ENCODE results near the gene USP47. TPM values are rescaled to one million over a fixed set of nuclear protein-coding genes. Genes with fewer than 3 reads are reported as not detected.
A peak's percentile ranks its signal among the peaks of the same experiment; 100 is the strongest.

USP47 gene
- total RNA-seq, 5 donors from 2014 or later (not counting 1 experiment from before 2014, with no cell fraction given), result 49.3 to 77.6 (median 58.6) TPM

GRCh38 chr11:11969380-11970215, 127.8 kb downstream of the USP47 start:
- ChIA-PET POLR2A (no interaction called here), CTCF (no interaction called here)
- H3K36me3 ChIP-seq (ENCODE audit: control insufficient read depth in 2 of 2, extremely low read depth in 1 of 2, insufficient read depth in 1 of 2, low read length in 1 of 2), result no peaks in the 10 kb centered on the region
- peaks cover 0 to 7% of the 10 kb centered on the region in 2 experiments for H3K4me1 ChIP-seq (ENCODE audit: control insufficient read depth in 1 of 2, extremely low read depth in 1 of 2, insufficient read depth in 2 of 2, low read length in 2 of 2)
- no peaks in the 10 kb centered on the region for H3K9me3 ChIP-seq
- WGBS (ENCODE audit: insufficient coverage), result 93% methylated on average over 12 of the region's 19 CpGs
- H3K4me3 Mint-ChIP-seq, result no peak overlapping the region
- no peaks in the 10 kb centered on the region for H3K36me3 Mint-ChIP-seq
- H3K27me3 Mint-ChIP-seq, result peaks cover 0 to 3% of the 10 kb centered on the region in 2 donors
- H3K4me1 Mint-ChIP-seq, result peaks cover 2 to 10% (median 5%) of the 10 kb centered on the region in 3 donors
- no peaks in the 10 kb centered on the region for H3K9me3 Mint-ChIP-seq
- ATAC-seq (replicated peaks in 1 of 4) (no peak), DNase-seq (peak in 1 of 35 experiments; percentile 4)
- no peak overlapping the region for H3K27ac Mint-ChIP-seq
- H3K27me3 ChIP-seq (replicated peaks in 1 of 2; ENCODE audit: control insufficient read depth in 2 of 2, extremely low read depth in 1 of 2, insufficient read depth in 2 of 2, low read length in 1 of 2), result peaks cover 0 to 21% of the 10 kb centered on the region in 2 experiments
- H3K4me3 ChIP-seq (ENCODE audit: control insufficient read depth in 1 of 2, extremely low read depth in 1 of 2, low read length in 1 of 2), result no peak overlapping the region
- H3K27ac ChIP-seq (ENCODE audit: low read length), result no peak overlapping the region

GRCh38 chr11:11970556-11970955, 128.8 kb downstream of the USP47 start:
- H3K36me3 ChIP-seq (ENCODE audit: control insufficient read depth in 2 of 2, extremely low read depth in 1 of 2, insufficient read depth in 1 of 2, low read length in 1 of 2), result no peaks in the 10 kb centered on the region
- no peaks in the 10 kb centered on the region for H3K9me3 ChIP-seq
- DNase-seq (peak in 1 of 35 experiments; percentile 0), ATAC-seq (replicated peaks in 1 of 4) (no peak)
- no peak overlapping the region for H3K4me3 Mint-ChIP-seq
- H3K27ac ChIP-seq (ENCODE audit: low read length), result no peak overlapping the region
- H3K27ac Mint-ChIP-seq, result no peak overlapping the region
- no peak overlapping the region for H3K4me3 ChIP-seq (ENCODE audit: control insufficient read depth in 1 of 2, extremely low read depth in 1 of 2, low read length in 1 of 2)
- H3K36me3 Mint-ChIP-seq, result no peaks in the 10 kb centered on the region
- H3K4me1 Mint-ChIP-seq, result peaks cover 5 to 20% (median 11%) of the 10 kb centered on the region in 3 donors
- CTCF ChIA-PET, result no interaction called here
- peaks cover 0 to 3% of the 10 kb centered on the region in 2 donors for H3K27me3 Mint-ChIP-seq
- WGBS (ENCODE audit: insufficient coverage), result 96% methylated on average over 2 of the region's 2 CpGs
- H3K4me1 ChIP-seq (ENCODE audit: control insufficient read depth in 1 of 2, extremely low read depth in 1 of 2, insufficient read depth in 2 of 2, low read length in 2 of 2), result peaks cover 0 to 14% of the 10 kb centered on the region in 2 experiments
- H3K27me3 ChIP-seq (replicated peaks in 1 of 2; ENCODE audit: control insufficient read depth in 2 of 2, extremely low read depth in 1 of 2, insufficient read depth in 2 of 2, low read length in 1 of 2), result peaks cover 0 to 12% of the 10 kb centered on the region in 2 experiments
- POLR2A ChIA-PET, result no interaction called here
- H3K9me3 Mint-ChIP-seq, result no peaks in the 10 kb centered on the region

GRCh38 chr11:11971906-11972547, 130.3 kb downstream of the USP47 start:
- Mint-ChIP-seq H3K9me3 (no peaks in the 10 kb centered on the region), H3K4me3 (no peak overlapping the region), H3K27ac (no peak overlapping the region), H3K36me3 (no peaks in the 10 kb centered on the region), H3K27me3 (no peaks in the 10 kb centered on the region), H3K4me1 (peaks cover 2 to 16% (median 13%) of the 10 kb centered on the region in 3 donors)
- Histone ChIP-seq H3K27ac (ENCODE audit: low read length) (no peak overlapping the region), H3K27me3 (replicated peaks in 1 of 2; ENCODE audit: control insufficient read depth in 2 of 2, extremely low read depth in 1 of 2, insufficient read depth in 2 of 2, low read length in 1 of 2) (peaks cover 0 to 6% of the 10 kb centered on the region in 2 experiments), H3K36me3 (ENCODE audit: control insufficient read depth in 2 of 2, extremely low read depth in 1 of 2, insufficient read depth in 1 of 2, low read length in 1 of 2) (no peaks in the 10 kb centered on the region), H3K4me3 (ENCODE audit: control insufficient read depth in 1 of 2, extremely low read depth in 1 of 2, low read length in 1 of 2) (no peak overlapping the region), H3K9me3 (no peaks in the 10 kb centered on the region), H3K4me1 (ENCODE audit: control insufficient read depth in 1 of 2, extremely low read depth in 1 of 2, insufficient read depth in 2 of 2, low read length in 2 of 2) (peaks cover 0 to 8% of the 10 kb centered on the region in 2 experiments)
- peak in 1 of 35 experiments; percentile 0 for DNase-seq
- ChIA-PET POLR2A (no interaction called here), CTCF (no interaction called here)
- 75% methylated on average over 2 of the region's 5 CpGs for WGBS (ENCODE audit: insufficient coverage)
- no peak for ATAC-seq (replicated peaks in 1 of 4)

- ChIA-PET CTCF (no interaction called here), POLR2A (no interaction called here)
- ATAC-seq (replicated peaks in 1 of 4), result no peak
- no peaks in the 10 kb centered on the region for H3K9me3 ChIP-seq
- no peaks in the 10 kb centered on the region for H3K36me3 ChIP-seq (ENCODE audit: control insufficient read depth in 2 of 2, extremely low read depth in 1 of 2, insufficient read depth in 1 of 2, low read length in 1 of 2)
- H3K27ac Mint-ChIP-seq, result no peak overlapping the region
- DNase-seq, result peak in 1 of 35 experiments; percentile 4
- WGBS (ENCODE audit: insufficient coverage), result 0% methylated on average over 1 of the region's 3 CpGs
- no peaks in the 10 kb centered on the region for H3K36me3 Mint-ChIP-seq
- H3K9me3 Mint-ChIP-seq, result no peaks in the 10 kb centered on the region
- H3K4me3 Mint-ChIP-seq, result no peak overlapping the region
- H3K4me3 ChIP-seq (ENCODE audit: control insufficient read depth in 1 of 2, extremely low read depth in 1 of 2, low read length in 1 of 2), result no peak overlapping the region
- peaks cover 0 to 6% of the 10 kb centered on the region in 2 experiments for H3K4me1 ChIP-seq (ENCODE audit: control insufficient read depth in 1 of 2, extremely low read depth in 1 of 2, insufficient read depth in 2 of 2, low read length in 2 of 2)
- H3K27me3 ChIP-seq (replicated peaks in 1 of 2; ENCODE audit: control insufficient read depth in 2 of 2, extremely low read depth in 1 of 2, insufficient read depth in 2 of 2, low read length in 1 of 2), result peaks cover 0 to 6% of the 10 kb centered on the region in 2 experiments
- H3K27ac ChIP-seq (ENCODE audit: low read length), result no peak overlapping the region
- H3K4me1 Mint-ChIP-seq, result peaks cover 0 to 16% (median 13%) of the 10 kb centered on the region in 3 donors
- no peaks in the 10 kb centered on the region for H3K27me3 Mint-ChIP-seq
Measured at GRCh38 chr11:11972730-11973341, 131.1 kb downstream of the USP47 start.

- no peak overlapping the region for H3K27ac ChIP-seq (ENCODE audit: low read length)
- peaks cover 4 to 16% (median 13%) of the 10 kb centered on the region in 3 donors for H3K4me1 Mint-ChIP-seq
- H3K36me3 ChIP-seq (ENCODE audit: control insufficient read depth in 2 of 2, extremely low read depth in 1 of 2, insufficient read depth in 1 of 2, low read length in 1 of 2), result no peaks in the 10 kb centered on the region
- H3K36me3 Mint-ChIP-seq, result no peaks in the 10 kb centered on the region
- no peaks in the 10 kb centered on the region for H3K27me3 Mint-ChIP-seq
- no peaks in the 10 kb centered on the region for H3K9me3 Mint-ChIP-seq
- peaks cover 0 to 6% of the 10 kb centered on the region in 2 experiments for H3K4me1 ChIP-seq (ENCODE audit: control insufficient read depth in 1 of 2, extremely low read depth in 1 of 2, insufficient read depth in 2 of 2, low read length in 2 of 2)
- DNase-seq (peak in 1 of 35 experiments; percentile 1), ATAC-seq (replicated peaks in 1 of 4) (no peak)
- no peak overlapping the region for H3K4me3 ChIP-seq (ENCODE audit: control insufficient read depth in 1 of 2, extremely low read depth in 1 of 2, low read length in 1 of 2)
- peaks cover 0 to 3% of the 10 kb centered on the region in 2 experiments for H3K27me3 ChIP-seq (replicated peaks in 1 of 2; ENCODE audit: control insufficient read depth in 2 of 2, extremely low read depth in 1 of 2, insufficient read depth in 2 of 2, low read length in 1 of 2)
- CTCF ChIA-PET, result no interaction called here
- 96% methylated on average over 6 of the region's 8 CpGs for WGBS (ENCODE audit: insufficient coverage)
- H3K9me3 ChIP-seq, result no peaks in the 10 kb centered on the region
- POLR2A ChIA-PET, result no interaction called here
- no peak overlapping the region for H3K27ac Mint-ChIP-seq
- no peak overlapping the region for H3K4me3 Mint-ChIP-seq
Measured at GRCh38 chr11:11973361-11973800, 131.6 kb downstream of the USP47 start.

- no peak for ATAC-seq (replicated peaks in 1 of 4)
Measured at GRCh38 chr11:11973866-11974265, 132.1 kb downstream of the USP47 start.

More at GRCh38 chr11:11973866-11974265, 132.1 kb downstream of the USP47 start:
- no peak overlapping the region for H3K27ac ChIP-seq (ENCODE audit: low read length)
- DNase-seq, result peak in 1 of 35 experiments; percentile 1
- POLR2A ChIA-PET, result no interaction called here
- WGBS (ENCODE audit: insufficient coverage), result 93% methylated on average over 2 of the region's 4 CpGs
- H3K9me3 Mint-ChIP-seq, result no peaks in the 10 kb centered on the region
- H3K36me3 Mint-ChIP-seq, result no peaks in the 10 kb centered on the region
- CTCF ChIA-PET, result no interaction called here
- H3K9me3 ChIP-seq, result no peaks in the 10 kb centered on the region
- H3K36me3 ChIP-seq (ENCODE audit: control insufficient read depth in 2 of 2, extremely low read depth in 1 of 2, insufficient read depth in 1 of 2, low read length in 1 of 2), result no peaks in the 10 kb centered on the region
- peaks cover 0 to 2% of the 10 kb centered on the region in 2 experiments for H3K27me3 ChIP-seq (replicated peaks in 1 of 2; ENCODE audit: control insufficient read depth in 2 of 2, extremely low read depth in 1 of 2, insufficient read depth in 2 of 2, low read length in 1 of 2)
- no peak overlapping the region for H3K27ac Mint-ChIP-seq
- no peak overlapping the region for H3K4me3 Mint-ChIP-seq
- H3K4me1 ChIP-seq (ENCODE audit: control insufficient read depth in 1 of 2, extremely low read depth in 1 of 2, insufficient read depth in 2 of 2, low read length in 2 of 2), result peaks cover 0 to 6% of the 10 kb centered on the region in 2 experiments
- no peaks in the 10 kb centered on the region for H3K27me3 Mint-ChIP-seq
- peaks cover 7 to 16% (median 13%) of the 10 kb centered on the region in 3 donors for H3K4me1 Mint-ChIP-seq
- no peak overlapping the region for H3K4me3 ChIP-seq (ENCODE audit: control insufficient read depth in 1 of 2, extremely low read depth in 1 of 2, low read length in 1 of 2)
